Heart left ventricle (tissue), 13 donors: ENCODE results near the gene ROBO1.

Experiments used
- CTCF ChIP-seq, 12 donors: fragments of 200-600 bp; sonication (generic) in 4 of 12; IDR thresholded peaks; one replicate each; pipeline versions ENCODE4 v1.5.0 to v1.8.0; 2018 to 2022; ENCODE audit warnings: antibody characterized with exemption in 12 of 12, mild to moderate bottlenecking in 5 of 12
- POLR2A ChIP-seq, 2 donors: fragments of 450-650 bp; IDR thresholded peaks; one replicate each; pipeline ENCODE4 v1.6.1; 2017; ENCODE audit warnings: antibody characterized with exemption in 2 of 2, mild to moderate bottlenecking in 2 of 2, moderate library complexity in 2 of 2
- donor health status: ischemic (EF 13 %, LVEDD 7.1; RV severe dilation, severe dysfunction).
- donor health status: DM: no; HTN: yes; CAD: no.
- donor health status: DM: no; HTN: no; CAD: no.
- donor health status: ischemic (EF 25% LVEDD 6.9; RV normal size, moderate dysfunction).
- donor health status: ischemic (EF 25% LVEDD 5.7; RV mildly dilated, moderate dysfunction).
- donor health status: ischemic (EF 35%, LVEDD 5.7; RV mildly dilated, moderate dysfunction).
- donor health status: nonischemic (EF 11% LVEDD 7.7; RV severe dilation, severe dysfunction).
- donor health status: DM: yes; HTN: yes; CAD: no.
- donor health status: PGD.
- donor health status: ischemic (EF 29% LVEDD 5.4; RV normal size, mild dysfunction).
- donor health status: nonischemic (EF 23%, LVEDD 6.1; RV moderate dilation, normal function).

- no peak for TF ChIP-seq CTCF (IDR thresholded peaks at IDR 0.05)
- TF ChIP-seq POLR2A (IDR thresholded peaks at IDR 0.05): no peak
Measured at GRCh38 chr3:78825858-78826215, 942.0 kb downstream of the ROBO1 start.
